SK-N-SH (cell line): Measurements from ENCODE around the gene SEC16B. TPM values are rescaled to one million over a fixed set of nuclear protein-coding genes. Genes with fewer than 3 reads are reported as not detected.

ENCODE experiments used
- CTCF ChIA-PET: fragments of 300-600, 350-600 bp; formaldehyde crosslinking; extraction: SDS; loops from one replicate; lab custom pipeline; 2021; lab: Yijun Ruan, JAX
- POLR2A ChIA-PET: fragments of 350-600 bp; sonication (Branson Sonifier 250); formaldehyde crosslinking; extraction: SDS; loops from one replicate; lab custom pipeline; 2020; ENCODE audit warnings: antibody characterized with exemption, inconsistent platforms; lab: Yijun Ruan, JAX
- DNase-seq: peaks from one replicate; pipeline ENCODE4 v3.0.0; 2012
- H2AFZ ChIP-seq: fragments of 200-600 bp; sonication (generic); 2 replicates; pipeline ENCODE4 v1.8.1; 2016; ENCODE audit warnings: antibody characterized with exemption, mild to moderate bottlenecking, low read depth
- H3F3A ChIP-seq: fragments of 200-600 bp; sonication (generic); replicated peaks from 2 replicates; pipeline ENCODE3; 2016; ENCODE audit warnings: antibody characterized with exemption, mild to moderate bottlenecking; ENCODE audit not compliant: insufficient read depth
- H3K27ac ChIP-seq, 2 experiments: fragments of 200-500 bp in 1 of 2; fragments of 200-600 bp in 1 of 2; sonication (Bioruptor generic) in 1 of 2; sonication (generic), shearing (Covaris generic) in 1 of 2; 2 replicates each; pipeline versions ENCODE4 v1.5.1 to v1.6.1; 2014 to 2016; ENCODE audit warnings: low read depth in 2 of 2, inconsistent platforms in 1 of 2, low read length in 1 of 2, mild to moderate bottlenecking in 1 of 2, mixed read lengths in 1 of 2
- H3K27me3 ChIP-seq: fragments of 200-600 bp; sonication (generic), shearing (Covaris generic); 2 replicates; pipeline ENCODE4 v1.6.1; 2016; ENCODE audit warnings: mixed run types; ENCODE audit not compliant: insufficient read depth
- H3K36me3 ChIP-seq, 2 experiments: fragments of 200-500 bp in 1 of 2; fragments of 200-600 bp in 1 of 2; sonication (Bioruptor generic) in 1 of 2; sonication (generic) in 1 of 2; replicated peaks in 1 of 2; 2 replicates each; pipeline versions ENCODE3 to v1.5.1; 2014 to 2016; ENCODE audit warnings: low read length in 1 of 2, mild to moderate bottlenecking in 1 of 2; ENCODE audit not compliant: insufficient read depth in 2 of 2, control insufficient read depth in 1 of 2
- H3K4me1 ChIP-seq, 2 experiments: fragments of 200-500 bp in 1 of 2; fragments of 200-600 bp in 1 of 2; sonication (Bioruptor generic) in 1 of 2; sonication (generic), shearing (Covaris generic) in 1 of 2; 2 replicates each; pipeline versions ENCODE4 v1.5.1 to v1.6.1; 2014 to 2016; ENCODE audit warnings: low read depth in 1 of 2, low read length in 1 of 2, mixed run types in 1 of 2; ENCODE audit not compliant: insufficient read depth in 2 of 2, control insufficient read depth in 1 of 2
- H3K4me2 ChIP-seq: fragments of 200-600 bp; sonication (generic), shearing (Covaris generic); 2 replicates; pipeline ENCODE4 v1.6.1; 2017; ENCODE audit warnings: mixed run types
- H3K4me3 ChIP-seq, 2 experiments: fragments of 200-500 bp in 1 of 2; fragments of 200-600 bp in 1 of 2; sonication (Bioruptor generic) in 1 of 2; sonication (generic), shearing (Covaris generic) in 1 of 2; 2 replicates each; pipeline versions ENCODE4 v1.5.1 to v1.8.1; 2014 to 2016; ENCODE audit warnings: low read depth in 2 of 2, inconsistent platforms in 1 of 2, low read length in 1 of 2, mild to moderate bottlenecking in 1 of 2, mixed read lengths in 1 of 2, moderate library complexity in 1 of 2
- H3K79me2 ChIP-seq: fragments of 200-600 bp; sonication (generic); 2 replicates; pipeline ENCODE4 v1.8.1; 2017; ENCODE audit warnings: mild to moderate bottlenecking; ENCODE audit not compliant: insufficient read depth
- H3K9ac ChIP-seq: fragments of 200-600 bp; sonication (generic); 2 replicates; pipeline ENCODE4 v1.6.1; 2017; ENCODE audit warnings: mixed run types
- H3K9me2 ChIP-seq: fragments of 200-600 bp; sonication (generic); 2 replicates; pipeline ENCODE4 v1.6.1; 2017; ENCODE audit warnings: mixed run types
- H3K9me3 ChIP-seq: fragments of 200-600 bp; sonication (generic); 2 replicates; pipeline ENCODE4 v1.6.1; 2017; ENCODE audit warnings: mixed run types, mild to moderate bottlenecking, moderate library complexity
- H4K20me1 ChIP-seq: fragments of 200-600 bp; sonication (generic); 2 replicates; pipeline ENCODE4 v1.6.1; 2017; ENCODE audit warnings: mild to moderate bottlenecking, mixed run types; ENCODE audit not compliant: insufficient read depth
- CHD2 ChIP-seq: fragments of 150-350 bp; IDR thresholded peaks from 2 replicates; pipeline ENCODE4 v1.6.1; 2018; ENCODE audit warnings: low read length; ENCODE audit not compliant: partially characterized antibody
- FOSL2 ChIP-seq: IDR thresholded peaks from 2 replicates; pipeline ENCODE4 v1.4.0; 2012; ENCODE audit warnings: low read depth, mild to moderate bottlenecking, moderate library complexity, borderline replicate concordance
- FOXJ3 ChIP-seq: sonication (generic); formaldehyde crosslinking; IDR thresholded peaks from 2 replicates; pipeline ENCODE4 v1.5.1; 2020; ENCODE audit warnings: mild to moderate bottlenecking, missing genetic modification reagents
- FOXM1 ChIP-seq: IDR thresholded peaks from 2 replicates; pipeline ENCODE4 v1.4.0; 2012; ENCODE audit warnings: low read depth, mild to moderate bottlenecking
- IRF3 ChIP-seq: fragments of 150-350 bp; IDR thresholded peaks from 2 replicates; pipeline ENCODE4 v1.6.1; 2016; ENCODE audit warnings: mild to moderate bottlenecking, low read depth, low read length
- NFIC ChIP-seq: IDR thresholded peaks from 2 replicates; pipeline ENCODE4 v1.4.0; 2012; ENCODE audit warnings: borderline replicate concordance
- PBX3 ChIP-seq: IDR thresholded peaks from 2 replicates; pipeline ENCODE4; 2012
- RCOR1 ChIP-seq: fragments of 150-350 bp; IDR thresholded peaks from 2 replicates; pipeline ENCODE4 v1.6.1; 2017; ENCODE audit warnings: antibody characterized with exemption, low read length
- TAF1 ChIP-seq: IDR thresholded peaks from 2 replicates; pipeline ENCODE4 v1.6.1; 2012; ENCODE audit warnings: low read depth, mild to moderate bottlenecking, low read length, moderate library complexity, borderline replicate concordance
- ZBTB33 ChIP-seq: IDR thresholded peaks from 2 replicates; pipeline ENCODE4 v1.4.0; 2012; ENCODE audit warnings: low read depth, borderline replicate concordance
- WGBS: methylation state at CpG from one replicate; pipeline ENCODE4 v1.1.6; 2017; ENCODE audit warnings: low lambda C conversion rate; 5-methylcytosine and 5-hydroxymethylcytosine counted together
- polyA plus RNA-seq, 3 experiments: library from polyadenylated mRNA; depleted of rRNA; stranded (reverse); fragments of >200 nt; gene quantifications; 2 replicates each; pipeline ENCODE4 v1.2.3, GENCODE V29; 2012
- TF ChIP-seq, protein P1 (sequence below): IDR thresholded peaks from 2 replicates; pipeline ENCODE4 v1.4.0; 2012; ENCODE audit warnings: low read depth
- TF ChIP-seq, protein P2 (sequence below): IDR thresholded peaks from 2 replicates; pipeline ENCODE4 v1.4.0; 2012; ENCODE audit warnings: low read depth, borderline replicate concordance

The SEC16B gene
- polyA plus RNA-seq, 1 of the 3 experiments (the other 2 are of a cell fraction), result 0.31 TPM

- WGBS, result 59% methylated on average over 1 of the region's 1 CpG
- Histone ChIP-seq H3K4me1 (no peaks in the 10 kb centered on the region), H2AFZ (no peak overlapping the region), H3K4me2 (no peak overlapping the region), H3K9me3 (no peaks in the 10 kb centered on the region), H3F3A (no peaks in the 10 kb centered on the region), H3K9me2 (no peaks in the 10 kb centered on the region), H4K20me1 (no peaks in the 10 kb centered on the region), H3K9ac (no peak overlapping the region), H3K36me3 (no peaks in the 10 kb centered on the region), H3K27me3 (no peaks in the 10 kb centered on the region), H3K4me3 (no peak overlapping the region), H3K27ac (no peak overlapping the region), H3K79me2 (no peaks in the 10 kb centered on the region)
- CTCF ChIA-PET, result interaction anchor here (2.4 kb wide), 1 partner anchor 13 kb away, joined by 16 read pairs; no protein-coding TSS in a partner anchor
- no peak for TF ChIP-seq FOXJ3 (CRISPR knock-in tag)
- TF ChIP-seq PBX3, result no peak
- no peak for TF ChIP-seq RCOR1
- TF ChIP-seq, protein P1, sequence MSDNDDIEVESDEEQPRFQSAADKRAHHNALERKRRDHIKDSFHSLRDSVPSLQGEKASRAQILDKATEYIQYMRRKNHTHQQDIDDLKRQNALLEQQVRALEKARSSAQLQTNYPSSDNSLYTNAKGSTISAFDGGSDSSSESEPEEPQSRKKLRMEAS, result no peak
- no peak for TF ChIP-seq TAF1
- TF ChIP-seq CHD2, result no peak
- TF ChIP-seq NFIC, result no peak
- no peak for TF ChIP-seq FOXM1
- TF ChIP-seq, protein P2, sequence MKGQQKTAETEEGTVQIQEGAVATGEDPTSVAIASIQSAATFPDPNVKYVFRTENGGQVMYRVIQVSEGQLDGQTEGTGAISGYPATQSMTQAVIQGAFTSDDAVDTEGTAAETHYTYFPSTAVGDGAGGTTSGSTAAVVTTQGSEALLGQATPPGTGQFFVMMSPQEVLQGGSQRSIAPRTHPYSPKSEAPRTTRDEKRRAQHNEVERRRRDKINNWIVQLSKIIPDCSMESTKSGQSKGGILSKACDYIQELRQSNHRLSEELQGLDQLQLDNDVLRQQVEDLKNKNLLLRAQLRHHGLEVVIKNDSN, result no peak
- POLR2A ChIA-PET, result no interaction called here
- no peak for DNase-seq
Measured at GRCh38 chr1:178019208-178019607, 49.4 kb upstream of the SEC16B start.

DNA sequence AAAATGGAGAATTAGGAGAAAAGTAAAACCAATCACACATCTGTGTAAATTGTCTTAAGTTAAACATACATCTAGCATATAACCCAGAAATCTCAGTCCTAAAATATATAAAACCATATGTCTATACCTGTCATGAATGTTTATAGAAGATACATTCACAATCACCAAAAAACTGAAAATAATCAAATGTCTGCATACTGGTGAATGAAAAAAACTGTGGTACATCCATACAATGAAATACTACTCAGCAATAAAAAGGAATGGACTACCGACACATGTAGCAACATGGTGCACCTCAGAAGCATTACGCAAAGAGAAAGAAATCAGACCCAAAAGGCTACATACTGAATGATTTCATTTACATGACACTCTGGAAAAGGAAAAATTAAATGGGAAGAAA, 47.7 kb upstream of the SEC16B start:
- ChIA-PET CTCF (interaction anchor here (0.7 to 1.0 kb wide), 2 partner anchors 72 to 1423 kb away, joined by 3 to 4 read pairs; no protein-coding TSS in a partner anchor), POLR2A (no interaction called here)
- Histone ChIP-seq H3K79me2 (no peaks in the 10 kb centered on the region), H3K9ac (no peak overlapping the region), H3K9me3 (no peaks in the 10 kb centered on the region), H3K9me2 (no peaks in the 10 kb centered on the region), H4K20me1 (no peaks in the 10 kb centered on the region), H3K27ac (no peak overlapping the region), H3K36me3 (no peaks in the 10 kb centered on the region), H3K27me3 (no peaks in the 10 kb centered on the region), H3F3A (no peaks in the 10 kb centered on the region), H2AFZ (no peak overlapping the region), H3K4me2 (no peak overlapping the region), H3K4me1 (no peaks in the 10 kb centered on the region), H3K4me3 (no peak overlapping the region)
- TF ChIP-seq FOSL2 (no peak), ZBTB33 (no peak), IRF3 (no peak)
- WGBS, result 89% methylated on average over 2 of the region's 2 CpGs
- DNase-seq, result no peak
